D721Med (cell line): ENCODE results near the gene ABHD8.

Experiments
- DNase-seq: peaks from one replicate; pipeline ENCODE4 v3.0.0; 2011; ENCODE audit warnings: low spot score; ENCODE audit not compliant: insufficient read length
- FAIRE-seq: peaks from 2 replicates; lab custom pipeline; 2011; peaks lifted over from hg19 to GRCh38; lab: Jason Lieb, UNC
- CTCF ChIP-seq: IDR thresholded peaks from 2 replicates; pipeline ENCODE4 v1.5.1; 2012; ENCODE audit warnings: mild to moderate bottlenecking, control low read depth; ENCODE audit not compliant: insufficient read depth; ENCODE audit errors: missing control alignments

ABHD8 gene

GRCh38 chr19:17346109-17346671 is 43.0 kb upstream of the ABHD8 start:
- FAIRE-seq = no peak
- TF ChIP-seq CTCF = peak; percentile 73
- DNase-seq = peak; percentile 84

GRCh38 chr19:17341845-17342244 is 38.6 kb upstream of the ABHD8 start:
- no peak for TF ChIP-seq CTCF
- no peak for DNase-seq
- no peak for FAIRE-seq

- TF ChIP-seq CTCF = no peak
- no peak for FAIRE-seq
- no peak for DNase-seq
These were observed 38.2 kb upstream of the ABHD8 start for GRCh38 chr19:17341386-17341785.

- no peak for TF ChIP-seq CTCF
- DNase-seq (no peak), FAIRE-seq (no peak)
These were observed 37.7 kb upstream of the ABHD8 start for GRCh38 chr19:17340871-17341357.

- no peak for TF ChIP-seq CTCF
- DNase-seq = no peak
- FAIRE-seq = no peak
These were observed 37.2 kb upstream of the ABHD8 start for GRCh38 chr19:17340302-17340870.

- FAIRE-seq = no peak
These were observed 36.0 kb upstream of the ABHD8 start for GRCh38 chr19:17339088-17339741.

More at GRCh38 chr19:17339088-17339741, 36.0 kb upstream of the ABHD8 start:
- DNase-seq = no peak
- TF ChIP-seq CTCF = no peak
